NCI-H748 treated with DMSO at 0.1 percent for 48 hours (cell line): ENCODE results near the gene NDUFS8.

Experiments
- DNase-seq: peaks from one replicate; lab custom pipeline; 2025; lab: John Stamatoyannopoulos, UW

Gene NDUFS8

DNA sequence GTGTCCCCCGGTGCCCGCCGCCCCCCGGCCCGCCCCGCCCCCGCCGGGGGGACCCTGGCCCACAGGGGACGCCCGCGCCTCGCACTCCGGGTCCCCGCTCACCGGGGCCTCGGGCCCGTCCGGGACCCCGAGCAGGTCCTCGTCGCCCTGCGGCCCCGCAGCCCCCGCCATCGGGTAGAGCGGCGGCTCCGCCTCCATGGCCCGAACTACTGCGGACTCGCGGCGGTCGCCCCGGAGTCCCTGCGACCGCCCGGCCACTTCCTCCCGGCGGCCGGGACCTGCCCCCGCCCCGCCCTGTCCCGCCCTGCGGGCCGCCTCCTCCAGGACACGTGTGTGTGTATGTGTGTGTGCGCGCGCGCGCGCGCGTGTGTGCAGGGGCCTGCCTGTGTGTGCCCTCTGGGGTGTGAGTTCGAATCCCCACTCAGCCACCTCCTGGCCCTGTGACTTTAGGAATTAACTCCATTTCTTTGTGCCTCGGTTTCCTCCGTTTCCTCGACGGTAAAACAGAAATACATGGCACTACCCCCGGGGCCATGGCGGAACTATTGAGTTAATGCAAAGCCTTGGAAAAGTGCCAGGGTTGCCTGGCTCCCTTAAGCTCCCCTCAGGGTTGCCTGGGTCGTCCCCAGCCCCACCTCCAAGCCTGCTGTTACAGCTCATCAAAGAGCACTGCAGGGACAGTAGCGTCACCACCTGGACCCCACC, 26.5 kb upstream of the NDUFS8 start, which contains the start of gene UNC93B1:
Gene UNC93B1, minus strand, starts transcription at position 252 of the 705 bp plus-strand sequence. Its CDS starts 54 bp downstream, at position 198.
- DNase-seq, result peak; percentile 38

DNA sequence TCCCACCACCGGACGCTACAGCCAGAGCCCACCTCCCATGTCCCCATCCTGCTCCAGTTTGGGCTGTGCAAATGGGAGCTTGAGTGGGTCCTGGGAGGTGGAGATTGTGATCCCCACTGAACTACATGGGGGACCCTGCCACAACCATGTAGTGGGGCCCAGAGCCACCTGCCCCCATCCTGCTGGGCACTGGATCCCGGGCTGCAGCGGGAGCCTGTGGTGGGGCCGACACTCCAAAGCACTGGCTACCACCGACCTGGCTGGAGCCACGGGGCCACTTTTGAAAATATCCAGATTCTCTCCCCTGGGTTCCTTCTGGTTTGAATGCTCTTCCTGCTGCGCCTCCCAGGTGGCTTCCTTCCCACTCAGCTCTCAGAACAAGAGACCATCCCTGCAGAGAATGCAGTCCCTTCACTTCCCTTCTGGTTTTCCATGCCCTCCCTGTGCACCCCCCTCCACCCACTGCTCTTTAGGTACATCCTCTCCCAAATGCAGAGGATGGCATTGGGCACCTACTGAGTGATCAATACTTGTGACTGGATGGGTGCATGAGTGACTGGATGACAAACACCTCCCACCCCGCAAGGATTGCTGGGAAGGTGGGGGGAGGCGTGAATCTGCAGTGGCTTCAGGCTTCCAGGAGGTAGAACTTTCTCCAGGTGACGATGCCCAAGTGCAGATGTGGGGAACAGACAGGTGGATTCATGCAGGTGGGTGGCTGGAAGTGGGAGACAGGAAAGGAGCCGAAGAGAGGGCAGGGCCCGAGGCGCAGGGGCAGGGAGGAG, 25.7 kb upstream of the NDUFS8 start:
- DNase-seq, result no peak

DNA sequence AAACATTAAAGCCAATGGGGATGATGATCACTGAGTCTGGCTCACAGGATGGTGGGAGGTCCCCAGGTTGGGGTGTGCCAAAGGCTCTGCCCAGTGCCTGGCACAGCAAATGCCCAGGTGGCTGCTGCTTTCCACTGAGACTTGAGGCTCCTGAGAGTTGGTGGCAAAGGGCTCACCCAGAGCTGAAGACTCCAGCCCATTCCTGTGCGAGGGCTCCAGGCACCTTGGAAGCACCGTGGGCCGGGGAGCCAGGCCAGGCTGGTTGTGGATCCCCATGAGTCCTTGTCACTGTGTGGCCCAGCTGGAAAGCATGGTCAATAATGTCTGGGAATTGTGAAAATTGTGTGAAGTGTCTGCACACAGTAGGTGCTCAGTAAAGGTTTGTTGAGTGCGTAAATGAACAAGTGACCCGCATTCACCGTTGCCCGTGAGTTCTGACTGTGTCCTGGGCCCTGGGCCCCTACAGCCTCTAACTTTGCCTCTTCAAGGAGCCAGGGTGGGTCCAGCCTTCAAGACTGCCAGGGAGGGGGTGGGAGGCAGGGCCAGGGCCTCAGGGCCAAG, 23.8 kb upstream of the NDUFS8 start:
- DNase-seq, result no peak

DNA sequence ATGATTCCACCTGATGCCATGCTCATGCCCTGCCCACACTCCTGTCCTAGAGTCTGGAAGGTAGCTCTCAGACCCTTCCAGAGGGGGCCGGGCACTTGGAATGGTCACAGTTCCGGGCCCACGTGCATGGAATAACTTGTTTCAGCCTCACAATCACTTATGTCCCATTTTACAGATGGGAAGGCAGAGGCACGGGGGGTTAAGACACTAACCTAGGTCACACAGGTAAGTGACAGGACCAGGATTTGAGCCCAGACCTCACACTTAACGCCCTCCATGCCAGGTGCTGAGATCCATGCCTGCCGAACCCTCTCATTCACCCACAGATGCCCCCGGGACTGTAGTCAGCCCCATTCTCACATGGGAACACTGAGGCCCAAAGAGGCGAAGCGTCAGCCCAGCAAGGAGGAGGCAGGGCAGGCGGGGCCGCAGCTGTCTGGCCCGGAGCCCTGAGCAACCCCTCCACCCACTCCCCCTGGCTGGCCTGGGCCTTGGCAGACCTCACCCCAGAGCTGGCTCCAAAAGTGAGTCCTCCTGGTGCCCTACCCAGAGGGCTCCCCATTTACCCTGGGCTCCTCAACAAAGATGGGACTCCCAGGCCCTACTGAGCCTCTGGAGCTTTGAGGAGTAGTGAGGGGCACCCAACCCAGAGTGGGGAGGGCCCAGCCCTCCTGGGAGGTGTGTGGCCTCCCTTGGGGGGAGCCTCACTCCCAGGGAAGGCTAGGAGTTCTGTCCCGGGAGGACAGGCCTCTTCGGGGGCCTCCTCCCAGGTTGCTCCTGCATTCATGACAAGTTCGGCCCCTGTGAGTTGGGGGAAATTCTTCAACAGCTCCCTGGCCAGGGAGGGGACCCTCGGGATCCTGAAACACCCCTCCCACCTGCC, 22.7 kb upstream of the NDUFS8 start:
- DNase-seq, result no peak

DNA sequence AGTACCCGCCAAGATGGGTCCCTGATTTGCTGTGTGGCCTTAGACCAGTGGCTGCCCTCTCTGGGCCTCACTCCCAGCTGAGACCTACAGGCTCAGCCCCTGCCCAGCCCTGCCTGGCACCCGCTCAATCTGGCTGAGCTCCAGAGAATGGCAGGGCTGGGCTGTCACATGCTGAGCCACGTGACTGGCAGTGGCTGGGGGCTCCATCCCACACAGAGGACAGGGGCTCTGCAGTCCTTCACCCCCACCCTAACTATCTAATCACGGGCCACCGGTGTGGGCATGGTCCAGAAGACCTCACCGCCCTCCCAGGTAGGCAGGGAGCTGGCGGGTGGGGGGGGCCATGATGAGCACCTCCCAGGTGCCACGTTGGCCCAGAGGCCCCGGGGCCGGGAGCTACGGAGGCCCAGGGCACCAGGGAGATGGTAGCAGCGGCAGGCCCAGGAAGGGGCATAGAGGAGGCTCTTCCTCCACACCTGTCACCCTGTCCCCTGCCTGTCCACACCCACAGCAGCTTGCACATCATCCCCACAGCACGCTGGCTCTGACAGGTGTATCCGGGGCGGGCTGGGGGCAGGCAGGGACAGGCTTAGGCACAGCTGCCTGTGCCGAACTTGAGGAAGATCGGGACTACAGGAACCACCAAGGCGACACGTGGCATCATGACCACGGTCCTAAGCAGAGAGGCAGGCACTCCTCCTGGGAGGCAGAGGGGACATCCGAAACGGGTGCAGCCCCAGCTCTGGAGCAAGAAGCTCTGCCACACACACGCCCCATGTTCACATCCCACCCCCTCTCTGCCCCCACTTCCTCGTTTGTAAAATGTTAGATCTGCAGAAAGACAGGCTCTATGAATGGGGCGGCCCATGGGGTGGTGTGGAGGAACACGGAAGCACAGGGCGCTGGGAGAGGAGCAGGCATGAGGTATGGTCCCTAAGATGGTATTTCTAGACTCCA, 21.8 kb upstream of the NDUFS8 start:
- DNase-seq, result no peak

DNA sequence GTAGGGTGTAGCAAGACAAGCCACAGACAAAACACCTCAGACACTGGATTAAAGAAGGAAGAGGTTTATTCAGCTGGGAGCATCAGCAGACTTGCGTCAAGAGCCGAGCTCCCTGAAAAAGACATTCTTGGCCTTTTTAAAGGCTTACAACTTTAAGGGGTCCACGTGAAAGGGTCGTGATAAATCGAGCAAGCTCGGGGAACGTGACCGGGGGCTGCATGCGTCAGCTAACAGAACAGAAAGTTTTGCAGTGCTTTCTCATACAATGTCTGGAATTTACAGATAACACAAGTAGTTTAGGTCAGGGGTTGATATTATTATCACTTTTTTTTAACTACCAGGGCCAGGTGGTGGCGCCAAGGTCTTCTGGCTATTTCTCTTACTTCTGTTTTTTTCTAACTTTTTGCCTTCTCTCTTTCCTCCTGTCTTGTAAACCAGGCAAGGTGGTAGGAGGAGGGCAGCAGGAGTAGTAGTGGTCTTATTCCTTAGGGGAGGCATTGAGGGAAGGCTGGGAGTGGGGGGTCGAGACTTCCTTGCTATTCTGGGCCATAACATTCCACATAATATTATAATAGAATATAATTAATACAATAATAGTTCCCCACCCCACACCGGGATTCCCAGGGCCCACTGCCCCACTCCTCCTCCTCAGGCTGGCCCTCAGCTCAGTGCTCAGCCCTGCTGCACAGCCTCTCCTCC, 20.9 kb upstream of the NDUFS8 start:
- no peak for DNase-seq

DNA sequence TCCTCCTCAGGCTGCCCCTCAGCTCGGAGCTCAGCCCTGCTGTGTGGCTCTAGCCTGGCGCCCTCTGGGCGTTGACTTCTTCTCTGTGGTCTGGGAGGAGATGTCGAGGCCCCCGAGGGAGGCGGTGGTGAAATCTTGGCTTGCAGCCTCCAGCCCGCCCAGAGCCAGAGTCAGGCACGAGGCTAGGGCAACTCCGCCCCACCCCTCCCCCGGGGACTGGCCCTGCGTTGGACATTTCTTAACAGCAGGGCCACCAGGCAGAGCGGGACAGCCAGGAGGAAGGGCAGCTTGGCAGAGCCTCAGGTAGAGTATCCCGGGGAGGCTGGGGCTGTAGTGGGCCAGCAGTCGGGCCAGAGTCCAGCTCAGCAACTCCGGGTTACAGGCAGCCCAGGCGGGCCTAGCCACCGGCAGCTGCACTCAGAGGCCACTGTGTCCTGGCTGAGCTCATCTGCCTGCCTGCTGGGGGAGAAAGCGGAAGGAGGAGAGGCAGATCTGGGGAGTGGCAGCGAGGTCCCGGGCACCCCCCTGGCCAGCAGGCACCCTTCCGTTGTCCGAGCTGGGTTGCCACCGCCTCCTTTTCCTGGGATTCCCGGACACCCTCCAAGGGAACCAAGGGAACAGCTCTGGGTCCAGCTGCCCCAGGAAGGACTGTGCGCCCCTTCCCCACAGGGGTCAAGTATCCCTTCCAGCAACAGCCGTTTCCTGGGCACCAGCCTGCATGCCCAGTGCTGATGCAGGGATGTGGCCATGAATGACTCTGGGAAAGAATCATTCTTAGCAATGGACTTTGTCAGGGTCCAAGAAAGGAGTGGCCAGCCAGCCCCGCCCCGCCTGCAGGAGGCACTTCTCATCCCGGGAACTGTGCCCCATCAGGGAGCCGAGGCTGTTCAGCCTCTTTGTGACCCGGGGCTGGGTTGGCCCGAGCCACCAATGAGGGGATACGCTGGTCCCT, 20.1 kb upstream of the NDUFS8 start, which contains the start of gene ALDH3B1:
Gene ALDH3B1, plus strand, starts transcription at position 238 of the 952 bp plus-strand sequence. CDS start 4,971 bp downstream, outside the sequence.
- no peak for DNase-seq

DNA sequence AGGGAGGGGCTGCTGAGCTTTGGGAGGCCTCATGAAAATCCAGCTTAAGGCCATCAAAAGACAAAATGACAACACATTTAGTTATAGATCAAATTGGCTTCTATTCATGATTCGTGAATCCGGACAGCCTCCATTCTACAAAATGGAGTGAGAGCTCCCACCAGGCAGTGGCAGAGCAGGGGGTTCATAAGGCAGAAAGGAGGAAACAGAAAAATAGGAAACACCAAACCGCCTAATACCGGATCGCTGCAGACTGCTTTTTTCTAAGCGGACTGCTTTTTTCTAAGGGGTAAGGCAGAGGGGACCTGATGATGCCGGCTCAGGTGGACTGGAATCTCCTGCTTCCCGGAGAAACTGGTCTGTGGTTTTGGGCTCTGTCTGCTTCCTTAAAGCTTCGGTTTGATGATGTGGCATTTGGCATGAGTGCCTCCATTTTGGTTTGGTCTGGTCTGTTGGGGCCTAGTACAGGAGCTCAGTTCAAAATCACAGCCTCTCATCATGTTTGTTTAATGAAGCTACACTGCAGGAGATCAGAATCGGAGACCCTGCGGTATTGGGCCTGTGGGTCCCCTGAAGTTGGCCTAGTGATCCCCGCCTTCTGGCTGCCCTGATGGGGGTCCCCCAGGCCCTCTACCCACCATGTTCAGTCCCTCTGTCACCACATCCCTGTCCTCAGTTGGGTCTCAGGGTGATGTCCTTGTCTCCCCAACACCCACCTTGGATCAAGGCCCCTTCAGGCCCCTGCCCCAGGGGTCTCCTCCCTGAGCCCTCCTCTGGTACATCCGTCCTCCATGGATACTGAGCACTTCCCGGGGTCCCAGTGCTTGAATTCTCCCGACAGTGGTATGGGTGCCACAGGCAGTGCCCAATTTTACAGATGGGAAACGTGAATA, 19.2 kb upstream of the NDUFS8 start:
- DNase-seq, result no peak

DNA sequence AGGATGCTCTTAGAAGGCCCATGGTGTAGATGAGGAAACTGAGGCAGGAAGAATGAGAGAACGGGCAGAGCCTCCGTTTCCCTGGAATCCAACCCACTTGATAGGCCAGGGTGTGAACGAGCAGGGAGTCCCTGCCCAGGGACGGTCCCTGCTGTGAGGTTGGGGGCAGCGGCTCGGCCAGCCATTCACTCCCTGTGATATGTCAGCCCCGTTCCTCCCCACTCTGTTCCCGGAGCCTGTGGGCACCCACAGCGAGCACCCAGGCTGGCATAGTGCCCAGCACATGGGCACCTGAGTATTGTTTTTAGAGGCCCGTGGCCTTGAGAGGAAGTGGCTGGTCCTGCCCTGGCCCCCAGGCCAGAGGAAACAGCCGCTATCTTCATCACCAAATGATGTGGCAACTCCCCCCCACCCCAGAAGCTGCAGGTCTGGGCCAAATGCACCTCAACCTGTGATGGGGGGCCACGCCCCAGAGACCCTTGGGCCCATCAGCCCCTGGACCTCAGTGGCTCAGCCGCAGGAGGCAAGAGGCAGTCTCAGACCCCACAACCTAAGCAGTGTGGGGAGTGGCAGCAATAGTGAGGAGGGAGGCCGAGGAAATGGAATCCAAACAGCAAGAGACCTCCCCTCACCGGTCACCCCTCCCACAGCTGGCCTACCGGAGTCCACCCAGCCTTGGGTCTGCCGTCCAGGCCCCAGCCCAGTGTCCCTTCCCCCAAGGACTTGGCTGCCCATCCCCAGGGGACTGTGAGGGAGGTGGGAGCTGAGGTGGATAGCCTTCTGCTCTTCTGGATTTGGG, 18.2 kb upstream of the NDUFS8 start:
- DNase-seq, result no peak

DNA sequence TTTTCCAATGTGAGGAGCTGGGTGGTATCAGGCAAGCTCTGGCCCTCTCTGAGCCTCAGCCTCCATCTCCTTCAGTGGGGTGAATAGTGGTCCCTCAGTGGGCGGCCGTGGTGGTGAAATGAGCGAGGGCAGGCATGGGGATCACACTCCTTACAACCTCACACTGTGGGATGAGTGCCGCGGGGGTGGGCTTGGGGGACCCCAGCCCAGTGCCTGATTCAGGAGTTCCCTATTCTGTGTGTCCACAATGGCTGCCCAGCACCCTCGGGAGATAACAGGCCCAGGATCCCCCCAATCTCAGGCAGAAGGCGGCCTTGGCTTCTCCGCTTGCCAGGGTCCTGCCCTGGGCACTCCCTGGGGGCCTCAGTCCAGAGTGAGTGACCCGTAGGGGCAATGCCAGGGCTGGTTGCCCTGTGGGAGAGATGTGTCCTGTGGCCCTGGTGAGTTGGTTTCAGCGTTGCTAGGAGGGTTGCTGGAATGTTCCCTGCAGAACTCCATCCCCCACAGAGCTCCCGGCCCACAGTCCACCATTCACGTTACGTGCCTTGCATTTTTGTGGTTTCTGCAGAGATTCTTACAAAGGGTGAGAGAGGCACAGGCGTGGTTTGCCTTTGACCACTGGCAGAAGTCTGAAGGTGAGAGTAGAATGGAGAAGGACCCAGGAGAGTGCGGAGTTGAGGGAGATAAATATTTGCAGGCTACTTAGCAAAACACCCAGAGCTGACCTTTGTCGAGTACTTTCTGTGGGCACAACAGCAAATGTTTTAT, 17.5 kb upstream of the NDUFS8 start:
- no peak for DNase-seq

DNA sequence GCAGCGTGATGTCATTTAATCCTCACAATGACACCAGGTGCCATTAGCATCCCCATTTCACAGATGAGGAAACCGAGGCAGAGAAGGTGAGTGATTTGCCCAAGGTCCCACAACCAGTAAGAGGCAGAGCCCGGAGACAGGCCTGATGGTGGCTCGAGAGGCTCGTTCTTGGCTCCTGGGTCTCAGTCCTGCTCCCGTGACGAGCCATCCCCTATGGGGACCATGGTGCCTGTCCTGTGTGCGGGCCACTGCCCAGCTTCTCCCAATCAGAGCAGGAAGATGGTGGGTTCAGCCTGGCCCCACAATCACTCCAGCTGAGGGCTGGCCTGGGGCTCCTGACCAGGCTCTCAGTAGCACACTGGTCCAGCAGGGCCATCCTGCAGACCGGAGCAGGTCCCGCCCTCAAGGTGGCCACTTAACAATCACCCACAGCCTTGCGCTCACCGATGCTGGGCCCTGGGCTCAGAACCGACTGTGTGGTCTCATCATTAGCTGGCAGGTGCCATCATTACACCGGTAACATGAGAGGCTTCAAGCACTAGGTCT, 16.8 kb upstream of the NDUFS8 start:
- DNase-seq, result no peak

DNA sequence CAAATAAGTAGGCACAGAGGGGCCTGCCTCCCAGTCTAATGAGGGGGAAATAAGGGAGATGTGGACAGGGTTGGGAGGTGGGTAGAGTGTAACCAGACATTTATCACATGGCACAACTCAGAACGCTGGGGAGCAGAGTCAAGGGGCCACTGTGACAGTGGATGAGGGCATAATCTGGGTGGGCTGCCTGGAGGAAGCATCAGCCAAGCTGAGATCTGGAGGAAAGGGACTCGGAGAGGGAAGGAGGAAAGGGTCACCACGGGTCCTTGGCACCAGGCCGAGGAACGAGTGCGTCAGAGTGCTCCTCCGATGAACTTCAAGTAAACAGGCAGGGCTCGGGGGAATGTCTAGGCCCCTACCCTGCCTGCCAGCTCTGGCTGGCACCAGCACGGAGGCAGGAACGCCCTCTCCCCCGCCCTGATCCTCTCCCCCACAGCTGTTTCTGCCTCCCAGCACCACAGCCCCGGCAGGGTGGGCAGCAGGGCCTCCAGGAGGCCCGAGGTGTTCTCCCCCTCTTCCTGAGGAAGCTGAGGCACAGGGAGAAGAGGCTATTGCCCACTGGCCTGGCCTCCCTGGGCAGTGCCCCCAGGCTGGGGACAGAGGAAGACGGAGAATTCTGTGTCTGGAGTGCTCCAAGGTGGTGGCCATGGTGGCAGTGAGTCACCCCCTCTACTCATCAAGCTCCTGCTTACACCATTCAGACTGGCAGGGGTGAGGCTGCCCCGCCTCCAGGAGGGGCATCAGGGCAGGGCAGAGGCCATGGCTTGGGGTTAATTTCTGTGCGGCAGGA, 16.1 kb upstream of the NDUFS8 start:
- no peak for DNase-seq

DNA sequence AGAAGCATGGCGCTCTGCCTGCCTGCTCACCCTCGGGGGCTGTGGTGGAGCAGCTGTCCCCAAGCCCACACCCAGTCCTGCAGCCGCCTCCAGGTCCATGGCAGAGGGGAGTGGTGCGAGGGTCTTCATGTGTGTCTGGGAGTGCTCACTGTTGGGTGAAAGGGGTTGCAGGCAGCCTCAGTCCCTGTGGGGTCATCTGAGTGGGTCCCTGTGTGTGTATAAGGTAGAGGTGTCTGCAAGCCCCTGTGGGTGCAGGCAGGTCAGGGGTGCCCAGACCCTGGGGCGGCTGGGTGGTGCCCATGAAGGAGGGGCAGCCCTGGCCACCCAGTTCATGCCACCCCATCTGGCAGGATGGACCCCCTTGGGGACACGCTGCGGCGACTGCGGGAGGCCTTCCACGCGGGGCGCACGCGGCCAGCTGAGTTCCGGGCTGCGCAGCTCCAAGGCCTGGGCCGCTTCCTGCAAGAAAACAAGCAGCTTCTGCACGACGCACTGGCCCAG, 15.5 kb upstream of the NDUFS8 start:
- DNase-seq, result no peak

DNA sequence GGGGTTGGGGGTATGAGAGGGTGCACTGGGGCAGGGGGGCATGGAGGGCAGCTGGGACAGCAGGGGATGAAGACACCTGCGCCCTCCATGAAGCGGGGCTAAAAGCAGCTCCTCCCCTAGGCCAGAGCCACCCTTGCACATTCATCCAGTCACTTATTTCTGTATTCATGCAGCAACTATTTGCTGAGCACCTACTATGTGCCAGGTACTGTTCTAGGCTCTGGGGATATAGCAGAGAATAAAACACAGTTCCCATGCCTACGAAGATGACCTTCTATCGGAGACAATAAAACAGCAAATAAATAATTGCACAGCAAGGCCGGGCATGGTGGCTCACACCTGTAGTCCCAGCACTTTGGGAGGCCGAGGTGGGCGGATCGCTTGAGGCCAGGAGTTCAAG, 15.0 kb upstream of the NDUFS8 start:
- DNase-seq, result no peak
